Measurements from ENCODE around the gene BCAT1.

The BCAT1 gene

DNA sequence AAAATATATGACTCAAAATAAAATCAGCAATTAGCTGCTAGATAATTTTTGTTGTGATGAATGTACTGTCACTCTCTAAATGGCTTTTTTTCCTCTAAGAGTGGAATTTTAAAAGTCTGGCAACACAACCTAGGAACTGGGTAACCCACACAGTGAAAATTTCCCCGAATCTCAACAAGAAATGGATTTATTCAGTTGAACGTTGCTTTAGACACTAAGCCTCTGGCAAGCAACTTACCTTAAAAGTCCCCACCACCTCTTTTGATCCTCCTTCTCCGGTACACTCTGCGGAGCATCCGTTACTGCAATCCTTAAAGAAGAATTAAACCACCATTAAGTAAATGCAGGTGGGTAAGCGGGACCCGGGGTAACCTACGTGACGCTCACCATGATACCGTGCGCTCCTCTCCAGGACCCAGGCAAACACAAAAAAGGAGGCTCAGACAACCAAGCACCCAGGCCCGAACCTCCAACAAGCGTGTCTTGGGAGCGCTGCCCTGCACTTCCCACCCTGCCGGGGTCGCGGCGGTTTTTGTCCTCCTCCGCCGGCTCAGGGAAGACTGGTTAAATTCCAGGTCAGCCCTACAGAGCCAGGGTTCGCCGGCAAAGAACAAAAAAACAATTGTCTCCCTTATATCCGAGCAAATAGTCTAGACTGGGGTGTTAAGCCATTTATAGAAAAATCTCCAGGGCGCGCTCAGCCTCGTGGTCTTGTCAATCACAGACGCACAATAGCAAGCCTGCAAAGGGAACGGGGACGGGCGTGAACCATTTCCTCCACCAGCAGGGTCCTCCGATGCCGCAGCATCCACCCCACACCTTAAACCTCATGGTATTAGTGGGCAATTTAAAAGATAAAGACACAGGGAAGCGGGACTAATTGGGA lies 47.1 kb downstream of the BCAT1 start:
- Histone ChIP-seq H3K27ac (ENCODE audit: low read depth, low read length) (no peak overlapping the region), H3K4me1 (ENCODE audit: control insufficient read depth in 1 of 2, insufficient read depth in 2 of 2, low read length in 2 of 2) (no peaks in the 10 kb centered on the region), H3K36me3 (ENCODE audit: control insufficient read depth in 1 of 2, insufficient read depth in 2 of 2, low read length in 2 of 2) (no peaks in the 10 kb centered on the region), H3K27me3 (ENCODE audit: control insufficient read depth in 1 of 2, insufficient read depth in 2 of 2, low read length in 2 of 2) (peaks cover 0 to 5% of the 10 kb centered on the region in 2 donors), H3K9me3 (ENCODE audit: control insufficient read depth in 1 of 2, low read length in 2 of 2) (no peaks in the 10 kb centered on the region), H3K4me3 (ENCODE audit: low read depth in 1 of 2, low read length in 2 of 2) (peak overlapping the region in 1 of 2 donors; percentile 36), H3K9ac (ENCODE audit: low read depth in 1 of 2, low read length in 2 of 2) (no peak overlapping the region)

DNA sequence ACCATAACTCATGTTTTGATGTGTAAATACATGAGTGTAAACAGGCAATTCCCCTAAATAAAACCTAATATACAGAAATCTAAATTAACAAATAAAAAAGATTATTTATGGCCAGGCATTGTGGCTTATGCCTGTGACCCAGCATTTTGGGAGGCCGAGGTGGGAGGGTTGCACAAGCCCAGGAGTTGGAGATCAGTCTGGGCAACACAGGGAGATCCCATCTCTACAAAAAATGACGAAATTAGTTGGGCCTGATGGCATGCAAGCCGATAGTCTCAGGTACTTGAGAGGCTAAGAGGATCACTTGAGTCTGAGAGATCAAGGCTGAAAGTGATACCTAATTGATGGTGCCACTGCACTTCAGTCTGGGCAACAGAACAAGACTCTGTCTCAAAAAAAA lies 48.7 kb downstream of the BCAT1 start:
- H3K27me3 ChIP-seq (ENCODE audit: control insufficient read depth in 1 of 2, insufficient read depth in 2 of 2, low read length in 2 of 2), result peaks cover 0 to 5% of the 10 kb centered on the region in 2 donors
- no peaks in the 10 kb centered on the region for H3K9me3 ChIP-seq (ENCODE audit: control insufficient read depth in 1 of 2, low read length in 2 of 2)
- H3K4me1 ChIP-seq (ENCODE audit: control insufficient read depth in 1 of 2, insufficient read depth in 2 of 2, low read length in 2 of 2), result no peaks in the 10 kb centered on the region
- no peak overlapping the region for H3K9ac ChIP-seq (ENCODE audit: low read depth in 1 of 2, low read length in 2 of 2)
- no peak overlapping the region for H3K27ac ChIP-seq (ENCODE audit: low read depth, low read length)
- H3K36me3 ChIP-seq (ENCODE audit: control insufficient read depth in 1 of 2, insufficient read depth in 2 of 2, low read length in 2 of 2), result no peaks in the 10 kb centered on the region
- H3K4me3 ChIP-seq (ENCODE audit: low read depth in 1 of 2, low read length in 2 of 2), result no peak overlapping the region

DNA sequence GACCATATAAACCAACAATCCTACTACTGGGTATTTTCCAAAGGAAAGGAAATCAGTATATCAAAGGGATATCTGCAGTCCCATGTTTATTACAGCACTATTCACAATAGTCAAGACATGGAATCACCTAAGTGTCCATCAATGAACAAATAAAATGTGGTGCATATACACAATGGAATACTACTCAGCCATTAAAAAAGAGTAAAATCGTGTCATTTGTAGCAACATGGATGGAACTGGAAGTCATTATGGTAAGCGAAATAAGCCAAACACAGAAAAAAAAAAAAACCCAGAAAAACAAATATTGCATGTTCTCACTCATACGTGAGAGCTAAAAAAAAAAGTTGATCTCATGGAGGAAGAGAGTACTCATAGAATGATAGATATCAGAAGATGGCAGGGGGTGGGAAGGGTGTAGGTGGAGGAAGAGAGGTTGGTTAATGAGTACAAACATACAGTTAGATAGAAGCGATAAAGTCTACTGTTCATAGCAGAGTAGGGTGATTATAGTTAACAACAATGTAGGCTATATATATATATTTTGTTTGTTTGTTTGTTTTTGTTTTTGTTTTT lies 49.3 kb downstream of the BCAT1 start:
- Histone ChIP-seq H3K9ac (ENCODE audit: low read depth in 1 of 2, low read length in 2 of 2) (no peak overlapping the region), H3K9me3 (ENCODE audit: control insufficient read depth in 1 of 2, low read length in 2 of 2) (no peaks in the 10 kb centered on the region), H3K4me3 (ENCODE audit: low read depth in 1 of 2, low read length in 2 of 2) (no peak overlapping the region), H3K4me1 (ENCODE audit: control insufficient read depth in 1 of 2, insufficient read depth in 2 of 2, low read length in 2 of 2) (no peaks in the 10 kb centered on the region), H3K27ac (ENCODE audit: low read depth, low read length) (no peak overlapping the region), H3K27me3 (ENCODE audit: control insufficient read depth in 1 of 2, insufficient read depth in 2 of 2, low read length in 2 of 2) (peaks cover 0 to 5% of the 10 kb centered on the region in 2 donors), H3K36me3 (ENCODE audit: control insufficient read depth in 1 of 2, insufficient read depth in 2 of 2, low read length in 2 of 2) (no peaks in the 10 kb centered on the region)

DNA sequence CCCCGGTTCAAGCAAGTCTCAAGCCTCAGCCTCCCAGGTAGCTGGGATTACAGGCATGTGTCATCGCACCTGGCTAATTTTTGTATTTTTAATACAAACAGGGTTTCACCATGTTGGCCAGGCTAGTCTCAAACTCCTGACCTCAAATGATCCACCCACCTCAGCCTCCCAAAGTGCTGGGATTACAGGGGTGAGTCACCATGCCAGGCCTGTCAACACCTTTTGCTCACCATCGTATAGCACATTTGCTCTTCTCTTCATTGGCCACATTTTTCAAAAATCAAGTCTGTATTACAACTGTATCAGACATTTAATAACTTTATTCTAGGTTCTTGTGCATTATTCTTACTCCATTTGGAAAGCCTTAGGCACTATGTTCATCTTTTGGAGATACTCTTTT lies 50.3 kb downstream of the BCAT1 start:
- Histone ChIP-seq H3K27me3 (ENCODE audit: control insufficient read depth in 1 of 2, insufficient read depth in 2 of 2, low read length in 2 of 2) (peaks cover 0 to 4% of the 10 kb centered on the region in 2 donors), H3K27ac (ENCODE audit: low read depth, low read length) (no peak overlapping the region), H3K4me1 (ENCODE audit: control insufficient read depth in 1 of 2, insufficient read depth in 2 of 2, low read length in 2 of 2) (no peaks in the 10 kb centered on the region), H3K36me3 (ENCODE audit: control insufficient read depth in 1 of 2, insufficient read depth in 2 of 2, low read length in 2 of 2) (no peaks in the 10 kb centered on the region), H3K4me3 (ENCODE audit: low read depth in 1 of 2, low read length in 2 of 2) (no peak overlapping the region), H3K9me3 (ENCODE audit: control insufficient read depth in 1 of 2, low read length in 2 of 2) (no peaks in the 10 kb centered on the region), H3K9ac (ENCODE audit: low read depth in 1 of 2, low read length in 2 of 2) (no peak overlapping the region)

DNA sequence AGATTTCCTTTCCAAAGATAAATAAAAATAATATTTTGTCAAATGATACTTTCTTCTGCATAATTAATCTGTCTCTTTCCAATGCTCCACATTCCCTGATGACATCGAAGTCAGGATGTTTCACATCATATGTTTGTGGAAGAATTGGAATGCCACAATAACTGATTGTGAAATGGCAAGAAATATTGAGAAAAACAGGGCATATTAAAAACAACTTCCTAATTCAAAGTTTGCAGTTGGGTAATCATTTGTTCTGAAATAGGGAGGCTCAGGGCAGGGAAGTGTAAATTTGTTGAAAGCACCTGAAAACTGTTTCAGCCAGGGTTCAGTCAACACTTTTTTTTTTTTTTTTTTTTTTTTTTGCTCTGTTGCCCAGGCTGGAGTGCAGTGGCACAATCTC lies 50.7 kb downstream of the BCAT1 start:
- Histone ChIP-seq H3K9me3 (ENCODE audit: control insufficient read depth in 1 of 2, low read length in 2 of 2) (no peaks in the 10 kb centered on the region), H3K4me1 (ENCODE audit: control insufficient read depth in 1 of 2, insufficient read depth in 2 of 2, low read length in 2 of 2) (no peaks in the 10 kb centered on the region), H3K27me3 (ENCODE audit: control insufficient read depth in 1 of 2, insufficient read depth in 2 of 2, low read length in 2 of 2) (no peaks in the 10 kb centered on the region), H3K27ac (ENCODE audit: low read depth, low read length) (no peak overlapping the region), H3K36me3 (ENCODE audit: control insufficient read depth in 1 of 2, insufficient read depth in 2 of 2, low read length in 2 of 2) (no peaks in the 10 kb centered on the region), H3K4me3 (ENCODE audit: low read depth in 1 of 2, low read length in 2 of 2) (no peak overlapping the region), H3K9ac (ENCODE audit: low read depth in 1 of 2, low read length in 2 of 2) (no peak overlapping the region)

DNA sequence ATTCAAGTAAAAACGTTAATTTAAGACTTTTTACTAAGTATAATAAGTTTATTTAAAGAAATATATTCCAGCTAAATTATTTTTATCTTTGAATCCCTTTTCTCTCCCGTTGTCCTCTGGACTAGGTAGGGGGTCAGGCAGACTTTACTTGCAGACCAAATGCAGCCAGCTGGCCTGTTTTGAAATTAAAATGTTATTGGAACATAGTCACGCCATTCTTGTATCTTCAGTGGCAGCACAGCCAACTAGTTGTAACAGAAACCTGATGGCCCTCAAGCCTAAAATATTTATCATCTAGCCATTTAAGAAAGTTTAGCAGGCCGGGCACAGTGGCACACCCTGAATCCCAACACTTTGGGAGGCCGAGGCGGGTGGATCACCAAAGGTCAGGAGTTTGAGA lies 52.7 kb downstream of the BCAT1 start:
- Histone ChIP-seq H3K36me3 (ENCODE audit: control insufficient read depth in 1 of 2, insufficient read depth in 2 of 2, low read length in 2 of 2) (no peaks in the 10 kb centered on the region), H3K4me3 (ENCODE audit: low read depth in 1 of 2, low read length in 2 of 2) (no peak overlapping the region), H3K9ac (ENCODE audit: low read depth in 1 of 2, low read length in 2 of 2) (no peak overlapping the region), H3K27me3 (ENCODE audit: control insufficient read depth in 1 of 2, insufficient read depth in 2 of 2, low read length in 2 of 2) (no peaks in the 10 kb centered on the region), H3K27ac (ENCODE audit: low read depth, low read length) (no peak overlapping the region), H3K4me1 (ENCODE audit: control insufficient read depth in 1 of 2, insufficient read depth in 2 of 2, low read length in 2 of 2) (no peaks in the 10 kb centered on the region), H3K9me3 (ENCODE audit: control insufficient read depth in 1 of 2, low read length in 2 of 2) (no peaks in the 10 kb centered on the region)

DNA sequence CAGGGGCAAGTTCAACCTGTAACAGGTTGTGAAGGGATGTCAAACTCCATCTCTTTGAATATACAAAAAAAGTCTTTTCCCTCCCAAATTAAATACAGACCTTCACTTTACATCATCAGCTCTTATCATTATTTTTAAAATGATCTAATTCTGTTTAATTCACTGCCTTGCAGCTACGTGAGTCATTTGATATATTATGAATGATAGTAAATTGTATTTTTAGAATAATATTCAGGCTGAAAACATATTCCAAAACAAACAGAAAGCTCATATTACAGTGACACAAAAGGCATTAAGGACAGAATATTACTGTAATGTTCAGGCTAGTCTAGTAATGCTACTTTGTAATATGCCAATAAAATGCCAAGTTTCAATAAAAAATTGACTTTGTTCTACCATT lies 53.3 kb downstream of the BCAT1 start:
- Histone ChIP-seq H3K27ac (ENCODE audit: low read depth, low read length) (no peak overlapping the region), H3K9ac (ENCODE audit: low read depth in 1 of 2, low read length in 2 of 2) (no peak overlapping the region), H3K9me3 (ENCODE audit: control insufficient read depth in 1 of 2, low read length in 2 of 2) (no peaks in the 10 kb centered on the region), H3K27me3 (ENCODE audit: control insufficient read depth in 1 of 2, insufficient read depth in 2 of 2, low read length in 2 of 2) (no peaks in the 10 kb centered on the region), H3K36me3 (ENCODE audit: control insufficient read depth in 1 of 2, insufficient read depth in 2 of 2, low read length in 2 of 2) (no peaks in the 10 kb centered on the region), H3K4me1 (ENCODE audit: control insufficient read depth in 1 of 2, insufficient read depth in 2 of 2, low read length in 2 of 2) (no peaks in the 10 kb centered on the region), H3K4me3 (ENCODE audit: low read depth in 1 of 2, low read length in 2 of 2) (no peak overlapping the region)

DNA sequence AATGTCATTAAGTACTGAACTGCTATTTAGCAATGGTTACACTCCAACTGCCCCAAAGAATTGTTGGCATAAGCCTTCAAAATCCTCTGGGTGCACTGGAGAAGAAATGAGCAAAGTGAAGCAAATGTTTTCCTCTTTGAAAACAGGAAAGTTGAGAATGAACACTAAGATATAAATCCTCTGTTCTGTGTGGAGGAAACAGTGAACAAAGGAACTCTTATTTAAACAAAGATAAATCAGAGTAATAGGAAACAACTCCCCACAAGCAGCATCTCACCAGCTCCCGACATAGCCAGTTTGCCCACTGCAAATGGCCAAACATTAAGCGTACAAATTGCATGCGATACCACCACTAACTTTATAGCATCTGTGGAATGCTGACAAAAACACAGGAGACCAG lies 54.0 kb downstream of the BCAT1 start:
- H3K4me3 ChIP-seq (ENCODE audit: low read depth in 1 of 2, low read length in 2 of 2), result no peak overlapping the region
- no peaks in the 10 kb centered on the region for H3K4me1 ChIP-seq (ENCODE audit: control insufficient read depth in 1 of 2, insufficient read depth in 2 of 2, low read length in 2 of 2)
- H3K36me3 ChIP-seq (ENCODE audit: control insufficient read depth in 1 of 2, insufficient read depth in 2 of 2, low read length in 2 of 2), result no peaks in the 10 kb centered on the region
- H3K27ac ChIP-seq (ENCODE audit: low read depth, low read length), result no peak overlapping the region
- H3K9ac ChIP-seq (ENCODE audit: low read depth in 1 of 2, low read length in 2 of 2), result no peak overlapping the region
- H3K27me3 ChIP-seq (ENCODE audit: control insufficient read depth in 1 of 2, insufficient read depth in 2 of 2, low read length in 2 of 2), result no peaks in the 10 kb centered on the region
- H3K9me3 ChIP-seq (ENCODE audit: control insufficient read depth in 1 of 2, low read length in 2 of 2), result no peaks in the 10 kb centered on the region

DNA sequence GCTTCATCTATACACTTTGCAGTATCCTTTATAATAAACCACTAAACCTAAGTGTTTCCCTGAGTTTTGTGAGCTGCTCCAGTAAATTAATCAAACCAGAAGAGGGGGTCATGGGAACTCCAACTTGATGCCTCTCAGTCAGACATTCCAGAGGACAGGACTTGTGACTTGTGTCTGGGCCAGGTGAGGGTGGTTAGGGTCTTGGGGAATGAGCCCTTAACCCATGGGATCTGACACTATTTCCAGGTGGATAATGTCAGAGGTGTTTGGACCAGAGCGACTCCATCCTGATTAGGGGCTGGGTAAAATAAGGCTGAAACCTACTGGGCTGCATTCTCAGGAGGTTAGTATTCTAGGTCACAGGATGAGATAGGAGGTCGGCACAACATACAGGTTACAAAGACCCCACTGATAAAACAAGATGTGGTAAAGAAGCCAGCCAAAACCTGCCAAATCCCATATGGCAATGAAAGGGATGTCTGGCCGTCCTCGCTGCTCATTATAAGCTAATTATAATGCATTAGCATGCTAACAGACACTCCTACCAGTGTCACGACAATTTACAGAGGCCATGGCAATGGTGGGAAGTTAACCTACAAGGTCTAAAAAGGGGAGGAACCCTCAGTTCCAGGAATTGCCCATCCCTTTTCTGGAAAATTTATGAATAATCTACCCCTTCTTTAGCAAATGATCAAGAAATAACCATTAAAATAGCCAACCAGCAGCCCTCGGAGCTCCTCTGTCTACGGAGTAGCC lies 58.7 kb downstream of the BCAT1 start:
- H3K9me3 ChIP-seq (ENCODE audit: control insufficient read depth in 1 of 2, low read length in 2 of 2), result no peaks in the 10 kb centered on the region
- no peaks in the 10 kb centered on the region for H3K36me3 ChIP-seq (ENCODE audit: control insufficient read depth in 1 of 2, insufficient read depth in 2 of 2, low read length in 2 of 2)
- H3K4me1 ChIP-seq (ENCODE audit: control insufficient read depth in 1 of 2, insufficient read depth in 2 of 2, low read length in 2 of 2), result no peaks in the 10 kb centered on the region
- H3K4me3 ChIP-seq (ENCODE audit: low read depth in 1 of 2, low read length in 2 of 2), result no peak overlapping the region
- H3K27ac ChIP-seq (ENCODE audit: low read depth, low read length), result no peak overlapping the region
- no peak overlapping the region for H3K9ac ChIP-seq (ENCODE audit: low read depth in 1 of 2, low read length in 2 of 2)
- H3K27me3 ChIP-seq (ENCODE audit: control insufficient read depth in 1 of 2, insufficient read depth in 2 of 2, low read length in 2 of 2), result no peaks in the 10 kb centered on the region

DNA sequence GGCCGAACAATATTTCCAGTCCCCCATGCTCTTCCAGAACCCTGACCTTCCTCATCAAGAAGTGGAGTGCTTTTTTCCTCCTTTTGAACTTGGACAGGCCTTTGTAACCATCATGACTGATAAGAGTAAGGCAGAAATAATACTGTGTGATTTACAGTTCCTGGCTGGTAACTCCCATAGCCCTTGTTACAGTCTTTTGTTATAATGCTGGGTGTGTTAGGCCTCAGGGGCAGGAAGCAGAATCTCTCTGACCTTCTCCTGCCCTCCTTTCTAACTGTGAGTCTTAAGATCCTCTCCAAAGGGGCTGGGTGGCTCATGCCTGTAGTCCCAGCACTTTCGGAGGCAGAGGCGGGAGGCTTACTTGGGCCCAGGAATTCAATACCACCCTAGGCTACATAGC lies 59.5 kb downstream of the BCAT1 start:
- no peaks in the 10 kb centered on the region for H3K27me3 ChIP-seq (ENCODE audit: control insufficient read depth in 1 of 2, insufficient read depth in 2 of 2, low read length in 2 of 2)
- no peaks in the 10 kb centered on the region for H3K36me3 ChIP-seq (ENCODE audit: control insufficient read depth in 1 of 2, insufficient read depth in 2 of 2, low read length in 2 of 2)
- H3K4me1 ChIP-seq (ENCODE audit: control insufficient read depth in 1 of 2, insufficient read depth in 2 of 2, low read length in 2 of 2), result no peaks in the 10 kb centered on the region
- H3K4me3 ChIP-seq (ENCODE audit: low read depth in 1 of 2, low read length in 2 of 2), result no peak overlapping the region
- H3K9me3 ChIP-seq (ENCODE audit: control insufficient read depth in 1 of 2, low read length in 2 of 2), result no peaks in the 10 kb centered on the region
- no peak overlapping the region for H3K9ac ChIP-seq (ENCODE audit: low read depth in 1 of 2, low read length in 2 of 2)
- H3K27ac ChIP-seq (ENCODE audit: low read depth, low read length), result no peak overlapping the region

Data from duodenal mucosa (tissue), 2 donors.